ENCODE results near the gene B4GALNT3. TPM values are rescaled to one million over a fixed set of nuclear protein-coding genes. Genes with fewer than 3 reads are reported as not detected.

Gene B4GALNT3
- total RNA-seq, 1 donor from 2014 or later, result 7.0 TPM

GRCh38 chr12:583251-583869 is 123.6 kb downstream of the B4GALNT3 start:
- peaks cover 1% of the 10 kb centered on the region for H3K9me3 Mint-ChIP-seq
- H3K36me3 Mint-ChIP-seq, result no peaks in the 10 kb centered on the region
- DNase-seq (ENCODE audit: low spot score in 2 of 2, unreplicated experiment in 2 of 2), result no peak
- TF ChIP-seq CTCF (IDR thresholded peaks at IDR 0.05; ENCODE audit: unreplicated experiment), result no peak
- peaks cover 16% of the 10 kb centered on the region for H3K4me1 Mint-ChIP-seq
- H3K27me3 Mint-ChIP-seq (ENCODE audit: low read depth), result no peaks in the 10 kb centered on the region
- H3K4me3 Mint-ChIP-seq, result no peak overlapping the region
- H3K27ac Mint-ChIP-seq, result no peak overlapping the region

- DNase-seq (ENCODE audit: low spot score in 2 of 2, unreplicated experiment in 2 of 2), result no peak
- H3K9me3 Mint-ChIP-seq, result peaks cover 4% of the 10 kb centered on the region
- no peak for TF ChIP-seq CTCF (IDR thresholded peaks at IDR 0.05; ENCODE audit: unreplicated experiment)
- H3K27ac Mint-ChIP-seq, result no peak overlapping the region
- no peaks in the 10 kb centered on the region for H3K36me3 Mint-ChIP-seq
- no peaks in the 10 kb centered on the region for H3K27me3 Mint-ChIP-seq (ENCODE audit: low read depth)
- H3K4me3 Mint-ChIP-seq, result no peak overlapping the region
- H3K4me1 Mint-ChIP-seq, result no peaks in the 10 kb centered on the region
Measured at GRCh38 chr12:585062-586061, 125.6 kb downstream of the B4GALNT3 start.

- Mint-ChIP-seq H3K27me3 (ENCODE audit: low read depth) (no peaks in the 10 kb centered on the region), H3K27ac (no peak overlapping the region), H3K4me1 (peaks cover 5% of the 10 kb centered on the region), H3K4me3 (no peak overlapping the region), H3K9me3 (peaks cover 4% of the 10 kb centered on the region), H3K36me3 (no peaks in the 10 kb centered on the region)
- DNase-seq (ENCODE audit: low spot score in 2 of 2, unreplicated experiment in 2 of 2), result no peak
- no peak for TF ChIP-seq CTCF (IDR thresholded peaks at IDR 0.05; ENCODE audit: unreplicated experiment)
Measured at GRCh38 chr12:586318-587071, 126.8 kb downstream of the B4GALNT3 start.

- peaks cover 4% of the 10 kb centered on the region for H3K9me3 Mint-ChIP-seq
- TF ChIP-seq CTCF (IDR thresholded peaks at IDR 0.05; ENCODE audit: unreplicated experiment), result no peak
- no peaks in the 10 kb centered on the region for H3K36me3 Mint-ChIP-seq
- DNase-seq (ENCODE audit: low spot score in 2 of 2, unreplicated experiment in 2 of 2), result no peak
- H3K27me3 Mint-ChIP-seq (ENCODE audit: low read depth), result no peaks in the 10 kb centered on the region
- H3K4me3 Mint-ChIP-seq, result no peak overlapping the region
- peaks cover 13% of the 10 kb centered on the region for H3K4me1 Mint-ChIP-seq
- no peak overlapping the region for H3K27ac Mint-ChIP-seq
Measured at GRCh38 chr12:587132-588023, 127.6 kb downstream of the B4GALNT3 start.

GRCh38 chr12:588024-588322 is 128.2 kb downstream of the B4GALNT3 start:
- Mint-ChIP-seq H3K4me3 (no peak overlapping the region), H3K9me3 (peaks cover 4% of the 10 kb centered on the region), H3K36me3 (no peaks in the 10 kb centered on the region), H3K4me1 (peaks cover 13% of the 10 kb centered on the region), H3K27me3 (ENCODE audit: low read depth) (no peaks in the 10 kb centered on the region), H3K27ac (no peak overlapping the region)
- DNase-seq (ENCODE audit: low spot score in 2 of 2, unreplicated experiment in 2 of 2), result no peak
- no peak for TF ChIP-seq CTCF (IDR thresholded peaks at IDR 0.05; ENCODE audit: unreplicated experiment)
